ENCODE measurements around the gene FAM83D. TPM values are rescaled to one million over a fixed set of nuclear protein-coding genes. Genes with fewer than 3 reads are reported as not detected.

FAM83D gene
- total and polyA plus RNA-seq, 7 donors: 0.11 to 0.32 (median 0.12) TPM; not detected in 3

GRCh38 chr20:38926934-38927616, 858 bp downstream of the FAM83D start:
- intact Hi-C loops (cut with DNase I): loop anchor here in 1 of 2 donors (10.0 kb wide), 1 partner anchor 118 kb away; no protein-coding TSS in a partner anchor
- DNase-seq: no peak
- no peak for TF ChIP-seq CTCF (IDR thresholded peaks at IDR 0.05)
- H3K27me3 ChIP-seq (ENCODE audit: insufficient read depth in 3 of 3, low read length in 2 of 3): peaks cover 0 to 12% (median 2%) of the 10 kb centered on the region in 3 donors
- no peak overlapping the region for H3K27ac ChIP-seq
- no peaks in the 10 kb centered on the region for H3K9me3 ChIP-seq
- H3K36me3 ChIP-seq (ENCODE audit: insufficient read depth in 1 of 2, low read depth in 1 of 2): no peaks in the 10 kb centered on the region
- peaks cover 8% of the 10 kb centered on the region for H3K4me1 ChIP-seq
- no peak for ATAC-seq
- 7 to 10% (median 7%) methylated on average over 24 to 27 of the region's 27 CpGs for WGBS, 3 donors
- peak overlapping the region; percentile 67 for H3K4me3 ChIP-seq

- Histone ChIP-seq H3K9me3 (no peaks in the 10 kb centered on the region), H3K4me1 (peaks cover 8% of the 10 kb centered on the region), H3K27ac (no peak overlapping the region), H3K4me3 (no peak overlapping the region), H3K27me3 (ENCODE audit: insufficient read depth in 3 of 3, low read length in 2 of 3) (peaks cover 0 to 12% (median 2%) of the 10 kb centered on the region in 3 donors), H3K36me3 (ENCODE audit: insufficient read depth in 1 of 2, low read depth in 1 of 2) (no peaks in the 10 kb centered on the region)
- intact Hi-C loops (cut with DNase I): loop anchor here in 1 of 2 donors (10.0 kb wide), 1 partner anchor 117 kb away; no protein-coding TSS in a partner anchor
- DNase-seq (no peak), ATAC-seq (no peak)
- no peak for TF ChIP-seq CTCF (IDR thresholded peaks at IDR 0.05)
- WGBS, 3 donors: 67 to 74% (median 71%) methylated on average over 5 of the region's 5 CpGs
These were observed 1.8 kb downstream of the FAM83D start for GRCh38 chr20:38927902-38928578.

- intact Hi-C loops (cut with DNase I): no loop called here
- Histone ChIP-seq H3K4me3 (no peak overlapping the region), H3K36me3 (ENCODE audit: insufficient read depth in 1 of 2, low read depth in 1 of 2) (no peaks in the 10 kb centered on the region), H3K27ac (no peak overlapping the region), H3K9me3 (no peaks in the 10 kb centered on the region), H3K27me3 (ENCODE audit: insufficient read depth in 3 of 3, low read length in 2 of 3) (peaks cover 0 to 12% (median 2%) of the 10 kb centered on the region in 3 donors), H3K4me1 (peaks cover 8% of the 10 kb centered on the region)
- TF ChIP-seq CTCF (IDR thresholded peaks at IDR 0.05): no peak
- DNase-seq: no peak
- ATAC-seq: no peak
- 88 to 100% (median 96%) methylated on average over 1 of the region's 1 CpG for WGBS, 3 donors
These were observed 4.0 kb downstream of the FAM83D start for GRCh38 chr20:38930242-38930569.

- intact Hi-C loops (cut with DNase I): no loop called here
- no peak for ATAC-seq
- Histone ChIP-seq H3K36me3 (ENCODE audit: insufficient read depth in 1 of 2, low read depth in 1 of 2) (no peaks in the 10 kb centered on the region), H3K27me3 (ENCODE audit: insufficient read depth in 3 of 3, low read length in 2 of 3) (peaks cover 0 to 10% (median 2%) of the 10 kb centered on the region in 3 donors), H3K9me3 (no peaks in the 10 kb centered on the region), H3K4me1 (peaks cover 4% of the 10 kb centered on the region), H3K4me3 (no peak overlapping the region), H3K27ac (no peak overlapping the region)
- TF ChIP-seq CTCF (IDR thresholded peaks at IDR 0.05): no peak
- no peak for DNase-seq
- 93 to 97% (median 94%) methylated on average over 4 of the region's 4 CpGs for WGBS, 3 donors
These were observed 5.8 kb downstream of the FAM83D start for GRCh38 chr20:38931984-38932383.

All from psoas muscle (tissue), 8 donors.